ENCODE measurements around the gene TFEC.
"Not testable (repeated sequence)": the region's sequence is repeated elsewhere in the genome, so short reads cannot be mapped to it uniquely, and the experiment has no call there.

The TFEC gene

DNA sequence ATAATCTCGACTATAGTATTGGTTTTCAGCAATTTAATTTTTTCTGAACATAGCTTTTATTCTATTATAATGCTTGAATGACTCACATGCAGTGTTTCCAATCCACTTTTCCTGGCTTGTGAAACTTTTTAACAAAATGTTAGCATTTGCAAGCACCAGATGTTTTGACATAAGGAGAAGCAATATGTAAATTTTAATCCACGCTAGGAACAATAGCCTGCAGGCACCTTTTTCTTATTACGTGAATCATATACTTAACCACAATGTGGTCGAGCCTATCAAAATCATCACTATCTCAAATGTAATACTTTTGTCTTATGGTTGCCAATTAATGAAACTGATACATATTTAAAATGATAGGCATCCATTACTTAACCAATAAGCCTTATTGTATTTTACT, 97.1 kb downstream of the TFEC start:
- Histone ChIP-seq H3K27ac (ENCODE audit: insufficient read depth in 1 of 2, low read depth in 1 of 2, low read length in 2 of 2, poor library complexity in 1 of 2, severe bottlenecking in 2 of 2) (no peak overlapping the region), H3K36me3 (ENCODE audit: control insufficient read depth in 4 of 4, insufficient read depth in 4 of 4, low read length in 3 of 4) (peaks cover 4 to 9% (median 7%) of the 10 kb centered on the region in 4 experiments), H3K9me3 (ENCODE audit: control extremely low read depth in 1 of 5, control insufficient read depth in 4 of 5, insufficient read depth in 2 of 5, low read depth in 1 of 5, low read length in 4 of 5) (no peaks in the 10 kb centered on the region), H3K4me1 (ENCODE audit: control extremely low read depth in 1 of 4, control insufficient read depth in 4 of 4, insufficient read depth in 4 of 4, low read length in 3 of 4) (no peaks in the 10 kb centered on the region), H3K27me3 (replicated peaks in 2 of 5; ENCODE audit: control insufficient read depth in 4 of 5, insufficient read depth in 5 of 5, low read length in 4 of 5) (no peaks in the 10 kb centered on the region), H3K4me3 (ENCODE audit: control insufficient read depth in 1 of 7, extremely low read depth in 1 of 7, insufficient read depth in 4 of 7, low read depth in 2 of 7, low read length in 6 of 7) (no peak overlapping the region)
- POLR2A ChIA-PET = no interaction called here
- CTCF ChIA-PET = no interaction called here
- WGBS (ENCODE audit: insufficient coverage) = no CpG with 5 or more reads among the region's 4 CpGs
- DNase-seq = no peak

DNA sequence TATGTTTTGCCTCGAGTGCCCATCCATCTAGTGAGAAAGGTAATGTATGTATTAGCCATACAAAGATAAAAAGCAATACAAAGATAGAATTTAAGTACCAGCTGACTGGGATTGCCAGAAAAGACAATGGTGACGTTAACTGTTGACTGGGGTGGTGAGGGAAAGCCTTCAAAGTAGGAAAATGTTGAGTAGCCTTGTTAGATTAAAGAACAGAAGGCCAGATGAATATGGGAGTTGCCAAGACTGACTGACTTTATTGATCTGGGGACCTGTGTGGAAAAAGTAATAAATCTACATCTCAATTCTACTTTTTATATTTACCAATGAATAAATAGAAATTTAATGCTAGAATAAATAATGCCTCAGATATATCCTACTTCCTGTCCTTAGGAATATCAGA, 97.7 kb downstream of the TFEC start:
- Histone ChIP-seq H3K27ac (ENCODE audit: insufficient read depth in 1 of 2, low read depth in 1 of 2, low read length in 2 of 2, poor library complexity in 1 of 2, severe bottlenecking in 2 of 2) (no peak overlapping the region), H3K4me3 (ENCODE audit: control insufficient read depth in 1 of 7, extremely low read depth in 1 of 7, insufficient read depth in 4 of 7, low read depth in 2 of 7, low read length in 6 of 7) (no peak overlapping the region), H3K36me3 (ENCODE audit: control insufficient read depth in 4 of 4, insufficient read depth in 4 of 4, low read length in 3 of 4) (peaks cover 1 to 8% (median 6%) of the 10 kb centered on the region in 4 experiments), H3K4me1 (ENCODE audit: control extremely low read depth in 1 of 4, control insufficient read depth in 4 of 4, insufficient read depth in 4 of 4, low read length in 3 of 4) (no peaks in the 10 kb centered on the region), H3K27me3 (replicated peaks in 2 of 5; ENCODE audit: control insufficient read depth in 4 of 5, insufficient read depth in 5 of 5, low read length in 4 of 5) (no peaks in the 10 kb centered on the region), H3K9me3 (ENCODE audit: control extremely low read depth in 1 of 5, control insufficient read depth in 4 of 5, insufficient read depth in 2 of 5, low read depth in 1 of 5, low read length in 4 of 5) (no peaks in the 10 kb centered on the region)
- ChIA-PET POLR2A (interaction anchor here (0.6 kb wide), 1 partner anchor 450 kb away, joined by 3 read pairs; no protein-coding TSS in a partner anchor), CTCF (no interaction called here)
- no peak for DNase-seq
- WGBS (ENCODE audit: insufficient coverage) = 100% methylated on average over 1 of the region's 2 CpGs

DNA sequence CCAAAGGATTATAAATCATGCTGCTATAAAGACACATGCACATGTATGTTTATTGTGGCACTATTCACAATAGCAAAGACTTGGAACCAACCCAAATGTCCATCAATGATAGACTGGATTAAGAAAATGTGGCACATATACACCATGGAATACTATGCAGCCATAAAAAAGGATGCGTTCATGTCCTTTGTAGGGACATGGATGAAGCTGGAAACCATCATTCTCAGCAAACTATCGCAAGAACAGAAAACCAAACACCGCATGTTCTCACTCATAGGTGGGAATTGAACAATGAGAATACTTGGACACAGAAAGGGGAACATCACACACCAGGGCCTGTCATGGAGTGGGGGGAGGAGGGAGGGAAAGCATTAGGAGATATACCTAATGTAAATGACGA, 100.4 kb downstream of the TFEC start:
- H3K4me3 ChIP-seq (ENCODE audit: control insufficient read depth in 1 of 7, extremely low read depth in 1 of 7, insufficient read depth in 4 of 7, low read depth in 2 of 7, low read length in 6 of 7); H3K4me1 ChIP-seq (ENCODE audit: control extremely low read depth in 1 of 4, control insufficient read depth in 4 of 4, insufficient read depth in 4 of 4, low read length in 3 of 4); DNase-seq; POLR2A ChIA-PET; H3K27ac ChIP-seq (ENCODE audit: insufficient read depth in 1 of 2, low read depth in 1 of 2, low read length in 2 of 2, poor library complexity in 1 of 2, severe bottlenecking in 2 of 2); H3K27me3 ChIP-seq (replicated peaks in 2 of 5; ENCODE audit: control insufficient read depth in 4 of 5, insufficient read depth in 5 of 5, low read length in 4 of 5); H3K9me3 ChIP-seq (ENCODE audit: control extremely low read depth in 1 of 5, control insufficient read depth in 4 of 5, insufficient read depth in 2 of 5, low read depth in 1 of 5, low read length in 4 of 5); H3K36me3 ChIP-seq (ENCODE audit: control insufficient read depth in 4 of 4, insufficient read depth in 4 of 4, low read length in 3 of 4); CTCF ChIA-PET: not testable (repeated sequence)
- WGBS (ENCODE audit: insufficient coverage) = no CpG with 5 or more reads among the region's 4 CpGs

DNA sequence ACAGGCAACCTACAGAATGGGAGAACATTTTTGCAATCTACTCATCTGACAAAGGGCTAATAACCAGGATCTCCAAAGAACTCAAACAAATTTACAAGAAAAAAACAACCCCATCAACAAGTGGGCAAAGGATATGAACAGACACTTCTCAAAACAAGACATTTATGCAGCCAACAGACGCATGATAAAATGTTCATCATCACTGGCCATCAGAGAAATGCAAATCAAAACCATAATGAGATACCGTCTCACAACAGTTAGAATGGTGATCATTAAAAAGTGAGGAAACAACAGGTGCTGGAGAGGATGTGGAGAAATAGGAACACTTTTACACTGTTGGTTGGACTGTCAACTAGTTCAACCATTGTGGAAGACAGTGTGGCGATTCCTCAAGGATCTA, 100.8 kb downstream of the TFEC start:
- H3K27me3 ChIP-seq (replicated peaks in 2 of 5; ENCODE audit: control insufficient read depth in 4 of 5, insufficient read depth in 5 of 5, low read length in 4 of 5); DNase-seq; H3K27ac ChIP-seq (ENCODE audit: insufficient read depth in 1 of 2, low read depth in 1 of 2, low read length in 2 of 2, poor library complexity in 1 of 2, severe bottlenecking in 2 of 2); H3K4me1 ChIP-seq (ENCODE audit: control extremely low read depth in 1 of 4, control insufficient read depth in 4 of 4, insufficient read depth in 4 of 4, low read length in 3 of 4); H3K9me3 ChIP-seq (ENCODE audit: control extremely low read depth in 1 of 5, control insufficient read depth in 4 of 5, insufficient read depth in 2 of 5, low read depth in 1 of 5, low read length in 4 of 5); CTCF ChIA-PET; H3K36me3 ChIP-seq (ENCODE audit: control insufficient read depth in 4 of 4, insufficient read depth in 4 of 4, low read length in 3 of 4); H3K4me3 ChIP-seq (ENCODE audit: control insufficient read depth in 1 of 7, extremely low read depth in 1 of 7, insufficient read depth in 4 of 7, low read depth in 2 of 7, low read length in 6 of 7); POLR2A ChIA-PET: not testable (repeated sequence)
- WGBS (ENCODE audit: insufficient coverage) = 100% methylated on average over 1 of the region's 3 CpGs

DNA sequence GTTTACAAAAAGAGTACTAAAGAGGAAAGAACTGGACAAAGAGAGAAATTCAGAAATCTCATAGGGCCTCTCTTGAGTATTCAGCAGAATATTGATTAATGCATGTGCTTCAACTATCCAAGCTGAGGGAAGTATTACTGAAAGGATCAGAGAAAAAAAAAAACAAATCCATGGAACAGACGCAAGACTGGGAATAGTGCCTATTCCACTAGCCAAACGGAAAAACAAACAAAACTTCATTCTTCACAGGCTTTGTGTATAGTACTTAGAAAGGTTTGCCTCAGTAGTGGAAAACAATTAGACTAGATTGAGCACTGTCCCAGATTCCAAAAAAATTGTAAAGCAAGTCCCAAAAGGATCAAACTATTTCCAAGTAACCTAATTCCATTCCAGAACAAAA, 106.2 kb downstream of the TFEC start:
- Histone ChIP-seq H3K9me3 (ENCODE audit: control extremely low read depth in 1 of 5, control insufficient read depth in 4 of 5, insufficient read depth in 2 of 5, low read depth in 1 of 5, low read length in 4 of 5) (no peaks in the 10 kb centered on the region), H3K27ac (ENCODE audit: insufficient read depth in 1 of 2, low read depth in 1 of 2, low read length in 2 of 2, poor library complexity in 1 of 2, severe bottlenecking in 2 of 2) (no peak overlapping the region), H3K27me3 (replicated peaks in 2 of 5; ENCODE audit: control insufficient read depth in 4 of 5, insufficient read depth in 5 of 5, low read length in 4 of 5) (no peaks in the 10 kb centered on the region), H3K36me3 (ENCODE audit: control insufficient read depth in 4 of 4, insufficient read depth in 4 of 4, low read length in 3 of 4) (no peaks in the 10 kb centered on the region), H3K4me3 (ENCODE audit: control insufficient read depth in 1 of 7, extremely low read depth in 1 of 7, insufficient read depth in 4 of 7, low read depth in 2 of 7, low read length in 6 of 7) (no peak overlapping the region), H3K4me1 (ENCODE audit: control extremely low read depth in 1 of 4, control insufficient read depth in 4 of 4, insufficient read depth in 4 of 4, low read length in 3 of 4) (no peaks in the 10 kb centered on the region)
- ChIA-PET POLR2A (no interaction called here), CTCF (no interaction called here)
- DNase-seq = no peak
- no CpG with 5 or more reads among the region's 2 CpGs for WGBS (ENCODE audit: insufficient coverage)

DNA sequence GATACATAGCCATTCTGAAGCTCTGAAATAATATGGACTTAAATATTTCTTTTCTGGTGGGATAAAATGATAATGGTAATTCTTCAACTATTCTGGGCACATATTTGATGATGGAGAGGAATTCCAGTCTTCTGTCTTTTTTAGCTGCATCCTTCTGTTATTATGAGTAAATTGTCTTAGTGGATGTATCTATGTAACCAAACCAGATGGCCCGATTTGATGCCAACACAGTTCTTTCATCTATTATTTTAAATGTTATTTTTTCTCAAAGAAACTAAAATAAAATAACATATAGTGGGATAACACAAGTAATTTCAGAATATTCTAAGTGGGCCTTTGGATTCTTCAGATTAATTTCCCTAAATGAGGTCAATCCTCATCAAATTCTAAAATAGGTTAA, 110.2 kb downstream of the TFEC start:
- Histone ChIP-seq H3K4me3 (ENCODE audit: control insufficient read depth in 1 of 7, extremely low read depth in 1 of 7, insufficient read depth in 4 of 7, low read depth in 2 of 7, low read length in 6 of 7) (no peak overlapping the region), H3K36me3 (ENCODE audit: control insufficient read depth in 4 of 4, insufficient read depth in 4 of 4, low read length in 3 of 4) (no peaks in the 10 kb centered on the region), H3K9me3 (ENCODE audit: control extremely low read depth in 1 of 5, control insufficient read depth in 4 of 5, insufficient read depth in 2 of 5, low read depth in 1 of 5, low read length in 4 of 5) (no peaks in the 10 kb centered on the region), H3K4me1 (ENCODE audit: control extremely low read depth in 1 of 4, control insufficient read depth in 4 of 4, insufficient read depth in 4 of 4, low read length in 3 of 4) (no peaks in the 10 kb centered on the region), H3K27ac (ENCODE audit: insufficient read depth in 1 of 2, low read depth in 1 of 2, low read length in 2 of 2, poor library complexity in 1 of 2, severe bottlenecking in 2 of 2) (no peak overlapping the region), H3K27me3 (replicated peaks in 2 of 5; ENCODE audit: control insufficient read depth in 4 of 5, insufficient read depth in 5 of 5, low read length in 4 of 5) (no peaks in the 10 kb centered on the region)
- POLR2A ChIA-PET = no interaction called here
- CTCF ChIA-PET = interaction anchor here (1.1 to 1.6 kb wide), 3 partner anchors 18 to 202 kb away, joined by 3 read pairs; no protein-coding TSS in a partner anchor
- WGBS (ENCODE audit: insufficient coverage) = no CpG with 5 or more reads among the region's 1 CpG
- DNase-seq = no peak

DNA sequence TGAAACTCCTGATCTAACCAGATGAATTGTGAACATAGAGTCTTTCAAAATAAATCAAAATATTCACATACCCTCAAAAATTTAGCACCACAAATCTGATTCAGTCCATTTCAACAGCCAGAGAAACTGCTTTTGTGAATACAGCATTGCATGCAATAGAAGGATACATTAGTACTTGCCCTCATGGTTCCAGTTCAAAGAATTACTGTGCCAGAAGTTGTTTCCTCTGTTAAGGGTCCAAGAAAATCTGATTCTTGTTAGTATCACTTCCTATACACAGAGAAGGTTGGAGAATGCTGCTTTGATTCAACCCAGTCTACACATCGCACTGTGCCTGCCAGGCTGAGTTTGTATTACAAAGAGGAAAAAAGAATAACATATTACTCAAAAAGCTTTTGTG, 115.6 kb downstream of the TFEC start:
- POLR2A ChIA-PET = no interaction called here
- CTCF ChIA-PET = no interaction called here
- H3K27ac ChIP-seq (ENCODE audit: insufficient read depth in 1 of 2, low read depth in 1 of 2, low read length in 2 of 2, poor library complexity in 1 of 2, severe bottlenecking in 2 of 2) = no peak overlapping the region

More for the DNA sequence above, 115.6 kb downstream of the TFEC start:
- WGBS (ENCODE audit: insufficient coverage) = no CpG with 5 or more reads among the region's 1 CpG
- peaks cover 0 to 8% (median 1%) of the 10 kb centered on the region in 4 experiments for H3K4me1 ChIP-seq (ENCODE audit: control extremely low read depth in 1 of 4, control insufficient read depth in 4 of 4, insufficient read depth in 4 of 4, low read length in 3 of 4)
- no peak for DNase-seq
- H3K27me3 ChIP-seq (replicated peaks in 2 of 5; ENCODE audit: control insufficient read depth in 4 of 5, insufficient read depth in 5 of 5, low read length in 4 of 5) = no peaks in the 10 kb centered on the region
- H3K4me3 ChIP-seq (ENCODE audit: control insufficient read depth in 1 of 7, extremely low read depth in 1 of 7, insufficient read depth in 4 of 7, low read depth in 2 of 7, low read length in 6 of 7) = no peak overlapping the region
- H3K36me3 ChIP-seq (ENCODE audit: control insufficient read depth in 4 of 4, insufficient read depth in 4 of 4, low read length in 3 of 4) = no peaks in the 10 kb centered on the region
- no peaks in the 10 kb centered on the region for H3K9me3 ChIP-seq (ENCODE audit: control extremely low read depth in 1 of 5, control insufficient read depth in 4 of 5, insufficient read depth in 2 of 5, low read depth in 1 of 5, low read length in 4 of 5)

All from common myeloid progenitor, CD34-positive (primary cell).